Measurements from ENCODE around the gene IGFL4. TPM values are rescaled to one million over a fixed set of nuclear protein-coding genes. Genes with fewer than 3 reads are reported as not detected.

The IGFL4 gene
- total and polyA plus RNA-seq, 10 of the 15 experiments (the other 5 are each of a cell fraction or from before 2014, with no cell fraction given): not detected

DNA sequence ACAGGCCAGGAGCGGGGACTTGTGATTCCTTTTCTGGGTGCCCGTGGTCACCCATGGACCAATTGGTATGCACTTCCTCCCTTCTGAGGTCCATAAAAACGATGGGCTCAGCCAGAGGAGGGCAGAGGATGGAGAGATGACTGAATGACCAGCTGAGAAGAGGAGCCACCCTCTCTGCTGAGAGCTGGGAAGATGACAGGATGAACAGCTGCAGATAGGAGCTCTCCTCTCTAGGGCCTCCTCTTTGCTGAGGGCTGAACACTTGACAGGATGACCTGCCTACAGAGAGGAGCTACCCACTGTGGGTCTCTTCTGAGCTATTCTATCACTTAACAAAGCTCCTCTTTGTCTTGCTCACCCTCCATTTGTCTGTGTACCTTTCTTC is 4.1 kb downstream of the IGFL4 start:
- ATAC-seq: no peak
- Histone ChIP-seq H3K27me3 (replicated peaks in 1 of 2; ENCODE audit: control insufficient read depth in 2 of 2, insufficient read depth in 2 of 2, low read length in 1 of 2) (peaks cover 3 to 5% of the 10 kb centered on the region in 2 experiments; a peak in 3 of 4 replicates), H2AFZ (ENCODE audit: control insufficient read depth, low read depth, low read length) (no peak overlapping the region), H4K20me1 (ENCODE audit: control insufficient read depth, insufficient read depth) (no peaks in the 10 kb centered on the region), H3K27ac (ENCODE audit: control insufficient read depth, insufficient read depth) (no peak overlapping the region), H3K4me1 (ENCODE audit: control insufficient read depth, insufficient read depth, low read length) (no peaks in the 10 kb centered on the region), H3K9ac (ENCODE audit: control insufficient read depth, insufficient read depth, low read length) (no peak overlapping the region), H3K9me3 (replicated peaks; ENCODE audit: control insufficient read depth, insufficient read depth, low read length) (no peaks in the 10 kb centered on the region; the same call in 2 of the 3 replicates), H3K4me3 (no peak overlapping the region), H3K4me2 (ENCODE audit: control insufficient read depth, insufficient read depth) (no peak overlapping the region), H3K79me2 (ENCODE audit: control insufficient read depth, insufficient read depth, low read length) (no peaks in the 10 kb centered on the region), H3K36me3 (ENCODE audit: control insufficient read depth in 2 of 2, insufficient read depth in 2 of 2, low read length in 1 of 2) (no peaks in the 10 kb centered on the region)
- WGBS (ENCODE audit: insufficient coverage, insufficient replicate concordance, low lambda C conversion rate, missing lambda C conversion rate): 19% methylated on average over 3 of the region's 3 CpGs
- in situ Hi-C loops (cut with MboI): no loop called here
- no peak for TF ChIP-seq MEF2B (IDR thresholded peaks at IDR 0.05; ENCODE audit: partially characterized antibody, poor library complexity, severe bottlenecking)
- no peak for TF ChIP-seq SUPT20H (IDR thresholded peaks at IDR 0.05; ENCODE audit: borderline replicate concordance, control insufficient read depth, low read depth, low read length)
- TF ChIP-seq, protein P1, sequence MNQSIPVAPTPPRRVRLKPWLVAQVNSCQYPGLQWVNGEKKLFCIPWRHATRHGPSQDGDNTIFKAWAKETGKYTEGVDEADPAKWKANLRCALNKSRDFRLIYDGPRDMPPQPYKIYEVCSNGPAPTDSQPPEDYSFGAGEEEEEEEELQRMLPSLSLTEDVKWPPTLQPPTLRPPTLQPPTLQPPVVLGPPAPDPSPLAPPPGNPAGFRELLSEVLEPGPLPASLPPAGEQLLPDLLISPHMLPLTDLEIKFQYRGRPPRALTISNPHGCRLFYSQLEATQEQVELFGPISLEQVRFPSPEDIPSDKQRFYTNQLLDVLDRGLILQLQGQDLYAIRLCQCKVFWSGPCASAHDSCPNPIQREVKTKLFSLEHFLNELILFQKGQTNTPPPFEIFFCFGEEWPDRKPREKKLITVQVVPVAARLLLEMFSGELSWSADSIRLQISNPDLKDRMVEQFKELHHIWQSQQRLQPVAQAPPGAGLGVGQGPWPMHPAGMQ (IDR thresholded peaks at IDR 0.05; ENCODE audit: borderline replicate concordance): no peak
- TF ChIP-seq SIX5 (IDR thresholded peaks at IDR 0.05; ENCODE audit: low read depth, low read length, severe bottlenecking): no peak
- TF ChIP-seq, protein P2, sequence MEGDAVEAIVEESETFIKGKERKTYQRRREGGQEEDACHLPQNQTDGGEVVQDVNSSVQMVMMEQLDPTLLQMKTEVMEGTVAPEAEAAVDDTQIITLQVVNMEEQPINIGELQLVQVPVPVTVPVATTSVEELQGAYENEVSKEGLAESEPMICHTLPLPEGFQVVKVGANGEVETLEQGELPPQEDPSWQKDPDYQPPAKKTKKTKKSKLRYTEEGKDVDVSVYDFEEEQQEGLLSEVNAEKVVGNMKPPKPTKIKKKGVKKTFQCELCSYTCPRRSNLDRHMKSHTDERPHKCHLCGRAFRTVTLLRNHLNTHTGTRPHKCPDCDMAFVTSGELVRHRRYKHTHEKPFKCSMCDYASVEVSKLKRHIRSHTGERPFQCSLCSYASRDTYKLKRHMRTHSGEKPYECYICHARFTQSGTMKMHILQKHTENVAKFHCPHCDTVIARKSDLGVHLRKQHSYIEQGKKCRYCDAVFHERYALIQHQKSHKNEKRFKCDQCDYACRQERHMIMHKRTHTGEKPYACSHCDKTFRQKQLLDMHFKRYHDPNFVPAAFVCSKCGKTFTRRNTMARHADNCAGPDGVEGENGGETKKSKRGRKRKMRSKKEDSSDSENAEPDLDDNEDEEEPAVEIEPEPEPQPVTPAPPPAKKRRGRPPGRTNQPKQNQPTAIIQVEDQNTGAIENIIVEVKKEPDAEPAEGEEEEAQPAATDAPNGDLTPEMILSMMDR (IDR thresholded peaks at IDR 0.05 in 2 of 3, conservative IDR thresholded peaks at IDR 0.05 in 1 of 3; ENCODE audit: control insufficient read depth in 2 of 3, extremely low read depth in 1 of 3, insufficient read depth in 1 of 3, low read depth in 3 of 3, low read length in 3 of 3): no peak
- TF ChIP-seq FOXK2 (IDR thresholded peaks at IDR 0.05): no peak
- no peak for TF ChIP-seq NFYB (IDR thresholded peaks at IDR 0.05; ENCODE audit: insufficient read depth, low read depth, low read length)
- TF ChIP-seq NR2C1 (IDR thresholded peaks at IDR 0.05): no peak
- no peak for TF ChIP-seq RBBP5 (conservative IDR thresholded peaks at IDR 0.05)
- TF ChIP-seq NBN (IDR thresholded peaks at IDR 0.05): no peak
- no peak for TF ChIP-seq BRCA1 (IDR thresholded peaks at IDR 0.05; ENCODE audit: low read depth, low read length)
- TF ChIP-seq YY1 (IDR thresholded peaks at IDR 0.05; ENCODE audit: low read depth, low read length): no peak
- TF ChIP-seq SREBF2 (IDR thresholded peaks at IDR 0.05; ENCODE audit: low read length): no peak
- no peak for TF ChIP-seq MTA3 (IDR thresholded peaks at IDR 0.05; ENCODE audit: borderline replicate concordance, low read length)
- TF ChIP-seq ESRRA (IDR thresholded peaks at IDR 0.05; ENCODE audit: low read length): no peak
- TF ChIP-seq, protein P3, sequence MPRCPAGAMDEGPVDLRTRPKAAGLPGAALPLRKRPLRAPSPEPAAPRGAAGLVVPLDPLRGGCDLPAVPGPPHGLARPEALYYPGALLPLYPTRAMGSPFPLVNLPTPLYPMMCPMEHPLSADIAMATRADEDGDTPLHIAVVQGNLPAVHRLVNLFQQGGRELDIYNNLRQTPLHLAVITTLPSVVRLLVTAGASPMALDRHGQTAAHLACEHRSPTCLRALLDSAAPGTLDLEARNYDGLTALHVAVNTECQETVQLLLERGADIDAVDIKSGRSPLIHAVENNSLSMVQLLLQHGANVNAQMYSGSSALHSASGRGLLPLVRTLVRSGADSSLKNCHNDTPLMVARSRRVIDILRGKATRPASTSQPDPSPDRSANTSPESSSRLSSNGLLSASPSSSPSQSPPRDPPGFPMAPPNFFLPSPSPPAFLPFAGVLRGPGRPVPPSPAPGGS (IDR thresholded peaks at IDR 0.05; ENCODE audit: borderline replicate concordance, insufficient read depth, low read depth, low read length, poor library complexity, severe bottlenecking): no peak
- TF ChIP-seq, protein P4, sequence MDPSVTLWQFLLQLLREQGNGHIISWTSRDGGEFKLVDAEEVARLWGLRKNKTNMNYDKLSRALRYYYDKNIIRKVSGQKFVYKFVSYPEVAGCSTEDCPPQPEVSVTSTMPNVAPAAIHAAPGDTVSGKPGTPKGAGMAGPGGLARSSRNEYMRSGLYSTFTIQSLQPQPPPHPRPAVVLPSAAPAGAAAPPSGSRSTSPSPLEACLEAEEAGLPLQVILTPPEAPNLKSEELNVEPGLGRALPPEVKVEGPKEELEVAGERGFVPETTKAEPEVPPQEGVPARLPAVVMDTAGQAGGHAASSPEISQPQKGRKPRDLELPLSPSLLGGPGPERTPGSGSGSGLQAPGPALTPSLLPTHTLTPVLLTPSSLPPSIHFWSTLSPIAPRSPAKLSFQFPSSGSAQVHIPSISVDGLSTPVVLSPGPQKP (IDR thresholded peaks at IDR 0.05; ENCODE audit: low read depth, low read length): no peak
- no peak for TF ChIP-seq CHD1 (IDR thresholded peaks at IDR 0.05; ENCODE audit: low read depth, low read length)
- ChIA-PET SMC1A (ENCODE audit: uncharacterized antibody, unreplicated experiment) (no interaction called here), CTCF (no interaction called here), RAD21 (ENCODE audit: unreplicated experiment) (interaction anchor here (0.7 kb wide), 1 partner anchor 8 kb away, joined by 4 read pairs; no protein-coding TSS in a partner anchor), POLR2A (no interaction called here)
- BruUV-seq (replicated peaks): no TSS peak
- DNase-seq (ENCODE audit: low read depth, low spot score): no peak
- FAIRE-seq: no peak
- intact Hi-C loops (cut with micrococcal nuclease; ENCODE audit: unreplicated experiment): no loop called here

All from GM12878 (cell line).